HG02938 (cell line): ENCODE data around the gene CA7.

Experiments
- ATAC-seq: cut with Tn5 transposase; IDR thresholded peaks from one replicate; pipeline ENCODE4 v1.9.1; 2021; ENCODE audit warnings: mild to moderate bottlenecking, moderate library complexity; ENCODE audit not compliant: unreplicated experiment

CA7 gene

GRCh38 chr16:66844342-66845079 lies at the start of gene CA7:
CA7 (plus strand) TSS chr16:66844414; CDS start chr16:66844488, 74 bp downstream.
- ATAC-seq = no peak

- no peak for ATAC-seq
Observed at GRCh38 chr16:66798161-66798560, 46.1 kb upstream of the CA7 start.

DNA sequence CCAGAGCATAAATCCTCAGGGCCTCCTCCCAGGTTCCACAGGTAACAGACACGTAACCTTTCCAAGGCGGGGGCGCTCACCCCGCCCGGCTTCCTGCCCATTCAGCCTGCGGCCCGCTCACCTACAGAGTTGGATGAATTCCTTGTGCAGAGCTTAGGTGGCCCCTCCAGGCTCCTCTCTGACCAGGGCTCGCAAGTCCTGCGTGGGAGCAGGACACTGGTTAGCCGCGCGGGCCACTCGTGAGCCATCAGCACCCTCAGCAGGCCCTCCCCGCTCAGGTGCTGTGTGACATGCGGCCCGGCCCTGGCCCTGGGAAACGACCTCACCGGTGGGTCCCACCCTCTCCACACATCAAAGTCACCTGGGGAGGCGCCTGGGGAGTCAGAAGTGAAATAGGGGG lies 43.4 kb upstream of the CA7 start:
- no peak for ATAC-seq

DNA sequence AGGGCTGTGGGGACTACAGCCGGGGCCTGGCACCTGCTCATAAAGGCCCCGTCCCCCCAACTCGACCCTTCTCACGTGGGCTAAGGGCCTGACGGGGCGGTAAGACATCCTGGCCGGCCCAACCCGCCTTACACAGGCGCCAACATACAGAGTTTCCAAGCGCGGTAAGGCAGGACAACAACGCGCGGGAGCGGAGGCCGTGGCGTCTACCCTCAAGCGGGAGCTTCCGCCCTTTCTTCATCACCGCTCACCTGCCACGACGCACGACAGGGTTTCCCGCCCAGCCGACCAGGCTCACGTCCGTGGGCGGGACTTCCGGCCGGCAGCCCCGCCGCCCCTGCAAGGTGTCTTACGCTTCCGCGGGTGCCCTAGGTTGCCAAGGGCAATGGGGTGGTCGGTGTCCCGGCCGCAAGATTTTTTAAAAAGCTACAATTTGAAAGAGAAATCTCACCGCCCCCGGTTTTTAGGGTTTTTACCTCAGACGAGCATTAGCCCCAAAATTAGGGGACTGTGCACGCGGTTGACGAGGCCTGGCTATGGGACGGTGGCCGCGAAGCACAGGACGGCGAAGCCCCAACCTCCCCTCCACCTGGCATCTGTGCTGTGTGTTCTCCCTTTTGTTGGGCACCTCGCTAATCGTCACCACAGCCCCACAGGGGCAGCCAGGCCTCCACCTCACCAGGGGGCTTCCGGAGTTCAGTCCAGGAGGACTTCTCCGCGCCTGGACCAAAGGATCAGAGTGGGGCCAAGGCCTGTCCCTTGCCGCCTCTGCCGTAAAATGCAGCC lies 42.7 kb upstream of the CA7 start, which contains the start of gene TERB1:
Gene TERB1, minus strand, starts transcription at position 265 of the 786 bp plus-strand sequence. CDS start 4,786 bp downstream, outside the sequence.
- ATAC-seq = no peak

DNA sequence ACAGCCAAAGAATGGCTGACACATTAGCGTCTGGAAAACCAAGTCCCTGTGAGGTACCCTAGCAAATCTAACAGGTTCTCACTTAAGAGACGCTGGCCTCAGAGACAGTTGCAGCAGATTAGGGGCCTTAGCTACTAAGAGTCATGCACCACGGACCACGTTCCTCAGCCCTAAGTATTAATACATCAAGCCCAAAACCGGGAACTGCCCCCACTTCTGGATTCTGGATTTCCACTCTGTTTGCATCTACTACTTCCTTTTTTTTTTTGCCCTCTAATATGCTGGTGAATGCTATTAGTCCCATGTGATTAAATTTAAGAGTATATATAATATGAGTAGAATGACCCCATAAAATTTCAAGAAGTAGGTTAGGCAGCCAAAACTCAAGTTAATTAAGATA lies 42.1 kb upstream of the CA7 start:
- no peak for ATAC-seq

DNA sequence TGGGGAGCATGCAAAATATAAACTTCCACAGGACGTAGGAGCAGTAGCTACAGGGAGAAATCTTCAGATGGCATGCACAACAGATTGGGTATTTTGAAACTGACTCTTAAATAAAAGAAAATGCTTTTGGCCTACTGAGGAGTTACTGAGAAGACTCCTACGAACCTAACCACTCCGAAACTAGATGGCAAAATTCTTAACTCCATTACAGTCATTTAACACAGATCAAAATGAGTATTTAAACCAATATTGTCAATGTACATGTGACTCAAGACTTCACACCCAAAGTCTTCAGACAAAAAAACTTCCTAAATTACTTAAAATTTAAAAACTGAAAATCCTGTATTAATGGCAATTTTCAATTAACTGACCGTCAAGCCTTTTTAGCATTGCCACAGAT lies 34.4 kb upstream of the CA7 start:
- ATAC-seq = no peak

GRCh38 chr16:66810391-66810790 lies 33.8 kb upstream of the CA7 start:
- ATAC-seq = no peak

- ATAC-seq = no peak
Observed at GRCh38 chr16:66811043-66811442, 33.2 kb upstream of the CA7 start.

GRCh38 chr16:66814734-66815133 lies 29.5 kb upstream of the CA7 start:
- no peak for ATAC-seq

DNA sequence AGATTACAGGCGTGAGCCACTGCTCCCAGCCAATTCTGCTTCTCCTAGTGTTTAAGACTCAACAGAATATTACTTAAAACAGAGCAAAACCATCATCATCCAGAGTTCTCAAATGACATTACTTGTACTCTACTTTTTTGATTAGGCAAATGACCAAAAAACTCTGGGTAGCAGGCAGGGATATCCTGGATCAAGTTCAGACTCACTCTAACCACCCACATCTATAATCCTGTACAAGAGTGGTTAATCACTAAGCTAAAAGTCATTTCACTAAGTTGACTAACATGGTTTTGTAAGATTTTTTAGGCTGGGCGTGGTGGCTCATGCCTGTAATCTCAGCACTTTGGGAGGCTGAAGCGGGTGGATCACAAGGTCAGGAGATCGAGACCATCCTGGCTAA lies 20.2 kb upstream of the CA7 start:
- ATAC-seq = no peak

DNA sequence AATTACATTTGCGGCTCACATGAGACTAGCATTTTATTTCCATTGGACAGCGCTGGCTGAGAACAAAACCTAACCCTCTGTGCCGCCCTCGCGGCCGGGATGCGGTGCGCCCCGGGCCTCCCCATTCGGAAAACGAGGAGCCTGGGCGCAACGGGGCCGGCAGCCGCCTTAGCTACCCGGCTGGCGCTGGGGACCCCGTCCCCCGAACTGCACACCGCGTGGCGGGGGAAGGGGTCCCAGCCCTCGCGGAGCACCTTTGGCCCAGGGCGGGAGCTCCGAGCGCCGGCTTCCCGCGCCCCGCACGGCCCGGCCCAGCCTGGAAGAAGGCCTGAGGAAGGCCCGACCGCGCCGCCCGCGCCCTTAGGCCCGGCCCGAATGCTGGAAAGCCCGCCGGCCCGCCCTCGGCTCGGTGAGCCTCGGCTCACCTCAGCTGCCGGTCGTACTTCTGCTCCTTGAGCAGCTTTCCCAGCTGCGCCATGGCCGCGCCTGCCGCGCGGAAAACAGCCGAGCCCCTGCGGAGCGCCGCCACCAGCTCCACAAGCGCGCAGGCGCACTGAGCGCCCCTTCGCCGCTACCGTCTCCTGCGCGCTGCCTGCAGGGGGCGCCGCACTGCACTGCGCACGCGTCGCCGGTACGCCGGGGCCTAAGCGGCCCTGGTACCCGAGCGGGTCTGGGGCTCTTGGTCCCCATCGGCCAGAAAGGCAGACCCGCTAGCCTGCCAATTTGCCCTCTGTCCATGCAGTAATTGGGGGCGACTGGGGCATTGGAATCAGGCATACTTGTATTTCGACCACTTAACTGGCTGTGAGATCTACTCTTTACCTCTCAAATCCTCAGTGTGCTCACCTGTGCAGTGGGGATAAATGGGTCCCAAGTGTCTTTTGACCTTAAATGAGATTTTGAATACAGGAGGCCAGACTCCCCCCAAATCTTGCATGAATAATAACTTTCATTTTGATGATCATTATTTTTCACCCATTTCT lies 13.5 kb upstream of the CA7 start, which contains the start of gene NAE1:
Gene NAE1, minus strand, starts transcription at position 555 of the 983 bp plus-strand sequence. Its CDS starts 77 bp downstream, at position 478.
- ATAC-seq = peak; percentile 88

GRCh38 chr16:66832190-66832589 lies 12.0 kb upstream of the CA7 start:
- no peak for ATAC-seq

GRCh38 chr16:66832661-66833305 lies 11.4 kb upstream of the CA7 start:
- no peak for ATAC-seq

DNA sequence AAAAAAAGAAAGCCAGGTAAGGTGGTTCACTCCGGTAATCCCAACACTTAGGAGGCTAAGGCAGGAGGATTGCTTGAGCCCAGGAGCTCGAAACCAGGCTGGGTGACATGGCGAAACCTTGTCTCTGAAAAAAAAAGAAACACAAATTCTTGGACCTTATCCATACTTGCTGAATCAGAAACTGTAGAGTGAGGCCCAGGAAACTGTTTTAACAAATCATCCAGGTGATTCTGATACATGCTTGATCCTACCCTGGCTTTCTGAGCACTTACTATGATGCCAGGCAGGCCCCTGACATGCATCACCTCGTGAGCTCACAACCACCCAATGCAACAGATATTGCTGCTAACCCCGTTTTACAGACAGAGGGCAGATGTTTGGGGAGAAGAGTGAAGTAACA lies 9.5 kb upstream of the CA7 start:
- ATAC-seq = no peak

GRCh38 chr16:66840883-66841282 lies 3.3 kb upstream of the CA7 start:
- ATAC-seq = no peak

GRCh38 chr16:66841366-66841765 lies 2.8 kb upstream of the CA7 start:
- ATAC-seq = no peak

DNA sequence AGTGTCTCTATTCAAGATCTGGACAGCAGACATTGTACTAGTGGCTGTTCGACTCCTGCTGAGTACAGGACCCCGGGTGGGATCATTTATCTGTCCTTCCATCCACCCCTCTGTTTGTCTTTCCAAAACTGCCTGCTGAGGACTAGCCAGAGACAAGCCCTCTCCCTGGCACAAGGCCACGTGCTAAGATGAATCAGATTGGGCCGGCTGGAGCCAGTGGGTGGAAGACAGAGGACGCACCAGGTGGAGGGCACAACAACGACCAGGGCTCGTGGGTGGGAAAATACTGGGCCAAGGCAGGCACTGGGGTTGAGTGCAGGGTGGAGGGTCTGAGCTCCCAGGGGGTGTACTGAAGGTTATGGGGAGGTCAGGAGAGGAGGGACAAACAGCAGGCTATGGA lies 1.4 kb upstream of the CA7 start:
- ATAC-seq = no peak

DNA sequence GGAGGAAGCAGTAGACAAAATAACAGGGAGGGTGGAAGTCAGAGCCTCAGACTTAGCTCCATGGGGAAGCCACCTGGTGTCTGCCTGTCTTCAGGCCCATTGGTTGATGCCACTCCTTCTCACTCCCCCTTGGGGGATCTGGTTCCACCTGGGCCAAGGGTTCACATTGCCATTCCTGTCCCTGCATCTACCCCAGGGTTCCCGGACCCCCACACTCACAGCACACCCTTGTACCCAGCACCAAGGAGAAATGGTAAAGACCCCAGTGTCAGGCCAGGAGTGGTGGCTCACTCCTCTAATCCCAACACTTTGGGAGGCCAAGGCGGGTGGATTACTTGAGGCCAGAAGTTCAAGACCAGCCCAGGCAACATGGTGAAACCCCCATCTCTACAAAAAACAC lies 1.0 kb upstream of the CA7 start:
- no peak for ATAC-seq

DNA sequence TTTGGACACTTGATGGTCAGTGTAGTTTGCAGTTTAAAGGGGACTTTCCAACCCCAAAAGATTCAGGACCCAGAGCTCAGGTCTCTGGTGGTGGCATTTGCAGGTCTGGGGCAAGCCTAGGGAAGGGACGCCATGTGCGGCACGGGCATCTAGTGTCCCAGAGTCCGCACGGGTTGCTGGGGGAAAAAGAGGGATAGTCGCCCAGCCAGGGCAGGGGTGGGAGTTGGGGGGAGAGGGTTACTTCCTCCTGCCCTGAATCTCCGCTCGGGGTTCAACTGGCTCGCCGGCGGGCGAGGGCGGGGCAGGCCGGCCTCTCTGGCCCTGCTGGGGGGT lies 239 bp upstream of the CA7 start:
- ATAC-seq = no peak

DNA sequence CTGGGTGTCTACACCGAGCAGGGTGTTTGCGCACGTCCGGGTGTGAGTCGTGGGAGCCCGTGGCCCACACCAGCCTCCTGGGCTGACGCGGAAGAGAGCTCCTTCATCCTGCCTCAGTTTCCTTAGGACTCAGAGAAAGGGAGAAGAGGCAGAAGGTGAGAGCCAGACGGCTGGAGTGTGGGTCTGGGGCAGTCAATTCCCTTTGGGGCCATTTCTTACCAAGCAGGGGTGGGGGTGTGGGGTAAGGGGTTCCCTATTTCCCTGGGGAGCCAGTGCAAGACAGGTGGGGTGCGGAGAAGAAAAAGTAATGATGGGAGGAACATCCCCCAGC lies 831 bp downstream of the CA7 start:
- no peak for ATAC-seq

DNA sequence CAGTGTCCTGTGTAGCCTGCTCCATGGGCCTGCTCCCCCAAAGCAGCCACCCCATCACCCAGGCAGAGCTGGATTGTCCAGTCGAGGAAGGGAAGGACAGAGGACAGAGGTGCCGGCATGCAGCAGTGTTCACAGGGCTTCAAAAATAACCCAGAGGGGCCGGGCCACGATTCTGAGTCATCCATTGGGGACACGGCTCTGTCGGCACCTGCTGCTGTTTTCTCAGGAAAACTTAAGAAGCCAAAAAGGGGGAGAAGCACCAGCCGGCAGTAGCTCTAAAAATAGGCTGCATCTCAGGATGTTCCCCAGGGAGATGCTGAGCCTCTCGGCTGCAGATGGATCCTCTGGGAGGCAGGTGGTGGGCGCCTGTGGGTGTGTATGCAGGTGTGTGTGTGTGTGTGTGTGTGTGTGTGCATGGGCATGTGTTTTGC lies 1.6 kb downstream of the CA7 start:
- ATAC-seq = no peak
